Keratinocyte (primary cell): ENCODE results near the gene REXO1. TPM values are rescaled to one million over a fixed set of nuclear protein-coding genes. Genes with fewer than 3 reads are reported as not detected.

Experiments
- DNase-seq: peaks from one replicate; pipeline ENCODE4 v3.0.0-alpha.2; 2011; ENCODE audit warnings: low read depth, missing footprints, low spot score
- FAIRE-seq: peaks from 2 replicates; lab custom pipeline; 2011; peaks lifted over from hg19 to GRCh38; lab: Jason Lieb, UNC
- H2AFZ ChIP-seq: 2 replicates; pipeline ENCODE4 v1.6.0; 2012; ENCODE audit warnings: low read length, control low read depth, inconsistent platforms; ENCODE audit not compliant: control insufficient read depth
- H3K27ac ChIP-seq: 2 replicates; pipeline ENCODE4 v1.5.1; 2011; ENCODE audit warnings: low read length; ENCODE audit not compliant: control insufficient read depth, insufficient read depth
- H3K27me3 ChIP-seq: 3 replicates; pipeline ENCODE4 v1.6.0; 2011; ENCODE audit warnings: low read length; ENCODE audit not compliant: control insufficient read depth, insufficient read depth; ENCODE audit errors: extremely low read depth
- H3K36me3 ChIP-seq, 2 experiments: 2 replicates in 1 of 2; 3 replicates in 1 of 2; pipeline ENCODE4 v1.5.1; 2011; ENCODE audit warnings: low read length in 2 of 2, mild to moderate bottlenecking in 1 of 2; ENCODE audit not compliant: control insufficient read depth in 2 of 2, insufficient read depth in 2 of 2; ENCODE audit errors: extremely low read depth in 1 of 2
- H3K4me1 ChIP-seq: 3 replicates; pipeline ENCODE4 v1.5.1; 2011; ENCODE audit warnings: low read length; ENCODE audit not compliant: control insufficient read depth, insufficient read depth; ENCODE audit errors: extremely low read depth
- H3K4me2 ChIP-seq: 3 replicates; pipeline ENCODE4 v1.6.0; 2011; ENCODE audit warnings: low read depth, low read length; ENCODE audit not compliant: control insufficient read depth, insufficient read depth; ENCODE audit errors: extremely low read depth
- H3K4me3 ChIP-seq, 3 experiments: fragments of 200-600 bp in 1 of 3; sonication (generic) in 1 of 3; 2 replicates in 2 of 3; 3 replicates in 1 of 3; pipeline ENCODE4 v1.5.1; 2011 to 2016; ENCODE audit warnings: low read length in 3 of 3, mild to moderate bottlenecking in 3 of 3, control low read depth in 2 of 3, inconsistent platforms in 1 of 3, low read depth in 1 of 3, mixed read lengths in 1 of 3, mixed run types in 1 of 3, moderate library complexity in 1 of 3; ENCODE audit not compliant: control insufficient read depth in 2 of 3, insufficient read depth in 2 of 3; ENCODE audit errors: extremely low read depth in 1 of 3
- H3K79me2 ChIP-seq: 2 replicates; pipeline ENCODE4 v1.6.0; 2012; ENCODE audit warnings: low read length; ENCODE audit not compliant: control insufficient read depth, insufficient read depth
- H3K9ac ChIP-seq: 3 replicates; pipeline ENCODE4 v1.6.0; 2011; ENCODE audit warnings: low read length; ENCODE audit not compliant: control insufficient read depth, insufficient read depth; ENCODE audit errors: extremely low read depth
- H3K9me1 ChIP-seq: 3 replicates; pipeline ENCODE4 v1.6.0; 2011; ENCODE audit warnings: low read length; ENCODE audit not compliant: control insufficient read depth, insufficient read depth; ENCODE audit errors: extremely low read depth
- H3K9me3 ChIP-seq: 2 replicates; pipeline ENCODE4 v1.5.1; 2012; ENCODE audit warnings: low read depth, low read length; ENCODE audit not compliant: control insufficient read depth
- H4K20me1 ChIP-seq: 3 replicates; pipeline ENCODE4 v1.6.0; 2011; ENCODE audit warnings: low read length; ENCODE audit not compliant: control insufficient read depth, insufficient read depth; ENCODE audit errors: extremely low read depth
- EZH2 ChIP-seq: IDR thresholded peaks from one replicate; pipeline ENCODE4 v1.6.1; 2012; ENCODE audit warnings: inconsistent platforms, mild to moderate bottlenecking, low read length, moderate library complexity
- dilution Hi-C: fragments of 300-500 bp; cut with MboI; formaldehyde crosslinking; loops from one replicate; pipeline ENCODE4 v1.7.0; 2020; ENCODE audit warnings: low sequenced_read_pairs; ENCODE audit not compliant: extremely low pct_ligation_motif_present
- polyA plus RNA-seq, 5 experiments: library from polyadenylated mRNA; depleted of rRNA in 3 of 5; stranded (reverse) in 3 of 5; stranded (forward) in 1 of 5; unstranded in 1 of 5; fragments of >200 nt; gene quantifications; 1 replicate in 1 of 5; 2 replicates in 3 of 5; 3 replicates in 1 of 5; pipeline versions ENCODE4 v1.2.1 to v1.2.3, GENCODE V29; 2011 to 2012; ENCODE audit warnings: missing spikeins in 2 of 5, low read depth in 1 of 5, low replicate concordance in 1 of 5
- TF ChIP-seq, protein P1 (sequence below), 3 experiments: IDR thresholded peaks in 1 of 3; conservative IDR thresholded peaks in 1 of 3; optimal IDR thresholded peaks in 1 of 3; 2 replicates in 2 of 3; 3 replicates in 1 of 3; pipeline versions ENCODE3 to v1.5.1; 2011; ENCODE audit warnings: low read length in 3 of 3, mild to moderate bottlenecking in 3 of 3, moderate library complexity in 2 of 3, control low read depth in 1 of 3, inconsistent platforms in 1 of 3; ENCODE audit not compliant: insufficient read depth in 2 of 3; ENCODE audit errors: extremely low read depth in 1 of 3

Gene REXO1
- polyA plus RNA-seq, 1 donor (not counting 4 experiments of a cell fraction or from before 2014, with no cell fraction given) = 6.1 TPM

DNA sequence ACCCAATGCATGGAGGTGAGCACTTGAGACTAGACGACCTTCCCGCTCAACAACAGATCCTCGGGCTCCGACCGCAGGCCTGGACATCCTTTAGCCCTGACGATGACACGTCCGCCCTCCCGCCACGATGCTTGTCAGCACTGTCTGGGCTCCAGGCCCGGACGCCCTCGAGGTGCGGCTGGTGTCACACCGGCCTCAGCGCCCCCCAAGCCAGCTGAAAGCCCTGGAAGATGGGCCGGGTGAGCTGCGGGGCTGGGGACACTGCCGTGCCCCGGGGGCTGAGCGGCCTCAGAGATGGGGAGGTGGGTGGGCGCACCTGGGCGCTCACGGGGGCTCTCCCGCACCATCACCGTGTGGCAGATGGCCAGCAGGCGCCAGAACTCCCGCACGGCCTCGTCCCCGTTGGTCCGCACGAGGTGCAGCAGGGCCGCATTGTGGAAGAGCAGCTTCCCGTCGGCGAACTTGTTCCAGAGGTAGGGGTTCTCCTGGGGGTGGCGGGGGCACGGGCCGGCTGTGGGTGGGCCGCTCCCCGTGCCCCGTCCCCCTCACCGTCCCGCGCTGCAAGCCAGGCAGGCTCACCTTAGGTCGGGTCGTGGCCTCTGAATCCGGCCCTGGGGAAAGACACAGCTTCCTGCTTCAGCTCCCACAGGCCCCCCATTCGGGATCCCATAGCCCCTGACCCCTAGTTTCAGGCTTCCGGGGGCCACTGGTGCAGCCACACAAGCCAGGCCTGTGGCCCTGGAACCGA is 51.7 kb downstream of the REXO1 start:
- Histone ChIP-seq H3K4me3 (no peak overlapping the region), H3K79me2 (no peaks in the 10 kb centered on the region), H3K9me3 (no peaks in the 10 kb centered on the region), H3K9ac (no peak overlapping the region), H4K20me1 (no peaks in the 10 kb centered on the region), H3K27me3 (peaks cover 13% of the 10 kb centered on the region), H3K4me2 (no peak overlapping the region), H3K36me3 (no peaks in the 10 kb centered on the region), H3K9me1 (no peaks in the 10 kb centered on the region), H3K27ac (no peak overlapping the region), H2AFZ (no peak overlapping the region), H3K4me1 (no peaks in the 10 kb centered on the region)
- FAIRE-seq = no peak
- dilution Hi-C loops = no loop called here
- DNase-seq = no peak
- TF ChIP-seq, protein P1, sequence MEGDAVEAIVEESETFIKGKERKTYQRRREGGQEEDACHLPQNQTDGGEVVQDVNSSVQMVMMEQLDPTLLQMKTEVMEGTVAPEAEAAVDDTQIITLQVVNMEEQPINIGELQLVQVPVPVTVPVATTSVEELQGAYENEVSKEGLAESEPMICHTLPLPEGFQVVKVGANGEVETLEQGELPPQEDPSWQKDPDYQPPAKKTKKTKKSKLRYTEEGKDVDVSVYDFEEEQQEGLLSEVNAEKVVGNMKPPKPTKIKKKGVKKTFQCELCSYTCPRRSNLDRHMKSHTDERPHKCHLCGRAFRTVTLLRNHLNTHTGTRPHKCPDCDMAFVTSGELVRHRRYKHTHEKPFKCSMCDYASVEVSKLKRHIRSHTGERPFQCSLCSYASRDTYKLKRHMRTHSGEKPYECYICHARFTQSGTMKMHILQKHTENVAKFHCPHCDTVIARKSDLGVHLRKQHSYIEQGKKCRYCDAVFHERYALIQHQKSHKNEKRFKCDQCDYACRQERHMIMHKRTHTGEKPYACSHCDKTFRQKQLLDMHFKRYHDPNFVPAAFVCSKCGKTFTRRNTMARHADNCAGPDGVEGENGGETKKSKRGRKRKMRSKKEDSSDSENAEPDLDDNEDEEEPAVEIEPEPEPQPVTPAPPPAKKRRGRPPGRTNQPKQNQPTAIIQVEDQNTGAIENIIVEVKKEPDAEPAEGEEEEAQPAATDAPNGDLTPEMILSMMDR (optimal IDR thresholded peaks at IDR 0.05 in 1 of 3, IDR thresholded peaks at IDR 0.05 in 1 of 3, conservative IDR thresholded peaks at IDR 0.05 in 1 of 3; ENCODE audit: extremely low read depth in 1 of 3, insufficient read depth in 2 of 3, low read length in 3 of 3) = no peak
- no peak for TF ChIP-seq EZH2

DNA sequence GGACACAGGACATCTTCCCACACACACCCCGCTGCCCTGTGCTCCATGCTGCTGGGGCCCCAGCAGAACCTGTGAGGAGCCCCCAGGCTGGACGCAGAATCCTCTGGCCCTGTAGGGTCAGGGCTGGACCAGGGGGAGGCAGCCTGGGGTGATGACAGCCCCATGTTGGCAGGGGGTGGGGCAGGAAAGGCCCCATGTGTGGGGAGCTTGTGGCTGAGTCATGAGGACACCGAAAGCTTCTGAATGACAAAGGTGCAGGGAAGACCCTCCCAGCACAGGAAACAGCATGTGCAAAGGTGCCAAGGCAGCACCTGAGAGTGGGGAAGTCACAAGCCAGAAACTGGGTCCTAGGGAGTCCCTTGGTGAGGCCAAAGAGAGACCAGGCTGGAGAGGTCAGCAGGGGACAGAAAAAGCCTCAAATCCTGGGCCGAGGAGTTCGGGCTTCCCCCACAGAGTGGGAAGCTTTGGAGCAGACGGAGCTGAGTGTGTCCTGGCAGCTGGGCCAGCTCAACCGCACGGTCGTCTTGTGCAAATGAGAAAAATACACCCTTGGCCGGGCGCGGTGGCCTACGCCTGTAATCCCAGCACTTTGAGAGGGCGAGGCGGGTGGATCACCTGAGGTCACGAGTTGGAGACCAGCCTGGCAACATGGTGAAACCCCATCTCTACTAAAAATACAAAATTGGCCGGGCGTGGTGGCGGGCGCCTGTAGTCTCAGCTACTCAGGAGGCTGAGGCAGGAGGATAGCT is 53.7 kb downstream of the REXO1 start:
- no peaks in the 10 kb centered on the region for H3K4me1 ChIP-seq
- no peaks in the 10 kb centered on the region for H4K20me1 ChIP-seq
- DNase-seq (no peak), FAIRE-seq (no peak)
- H3K9me1 ChIP-seq = no peaks in the 10 kb centered on the region
- H3K36me3 ChIP-seq = no peaks in the 10 kb centered on the region
- no peak overlapping the region for H3K27ac ChIP-seq
- H3K4me2 ChIP-seq = no peak overlapping the region
- no peak overlapping the region for H3K9ac ChIP-seq
- peaks cover 13% of the 10 kb centered on the region for H3K27me3 ChIP-seq
- no peaks in the 10 kb centered on the region for H3K9me3 ChIP-seq
- H2AFZ ChIP-seq = no peak overlapping the region
- TF ChIP-seq EZH2 = no peak
- TF ChIP-seq, protein P1 (optimal IDR thresholded peaks at IDR 0.05 in 1 of 3, IDR thresholded peaks at IDR 0.05 in 1 of 3, conservative IDR thresholded peaks at IDR 0.05 in 1 of 3; ENCODE audit: extremely low read depth in 1 of 3, insufficient read depth in 2 of 3, low read length in 3 of 3) = no peak
- H3K4me3 ChIP-seq = no peak overlapping the region
- dilution Hi-C loops = no loop called here
- H3K79me2 ChIP-seq = no peaks in the 10 kb centered on the region
